Vagina (tissue), 2 donors: Measurements from ENCODE around the gene RANBP17. TPM values are rescaled to one million over a fixed set of nuclear protein-coding genes. Genes with fewer than 3 reads are reported as not detected.

Experiments
- DNase-seq, 2 donors: peaks; one replicate each; pipeline ENCODE4 v3.0.0-alpha.2; 2017; ENCODE audit errors: extremely low spot score in 2 of 2
- H3K27ac ChIP-seq: fragments of 200-600 bp; sonication (generic); one replicate; pipeline ENCODE4 v1.5.1; 2019
- H3K27me3 ChIP-seq: fragments of 200-600 bp; sonication (generic); one replicate; pipeline ENCODE4 v1.5.1; 2019
- H3K36me3 ChIP-seq, 2 donors: fragments of 200-600 bp; sonication (generic); one replicate each; pipeline ENCODE4 v1.5.1; 2017 to 2019
- H3K4me1 ChIP-seq: fragments of 200-600 bp; sonication (generic); one replicate; pipeline ENCODE4 v1.5.1; 2019
- H3K4me3 ChIP-seq, 2 donors: fragments of 200-600 bp; sonication (generic); 1 replicate in 1 of 2; 2 replicates in 1 of 2; pipeline ENCODE4 v1.5.1; 2016 to 2019
- H3K9me3 ChIP-seq: fragments of 200-600 bp; sonication (generic); one replicate; pipeline ENCODE4 v1.5.1; 2019
- POLR2A ChIP-seq, 2 donors: fragments of 450-650 bp; IDR thresholded peaks; one replicate each; pipeline ENCODE4 v1.6.1; 2017; ENCODE audit warnings: antibody characterized with exemption in 2 of 2, mild to moderate bottlenecking in 2 of 2, moderate library complexity in 2 of 2
- POLR2AphosphoS5 ChIP-seq, 2 donors: sonication (generic); formaldehyde crosslinking; IDR thresholded peaks; one replicate each; pipeline ENCODE4 v1.9.0; 2017; ENCODE audit warnings: antibody characterized with exemption in 2 of 2, mild to moderate bottlenecking in 2 of 2, low read depth in 1 of 2; ENCODE audit not compliant: insufficient read depth in 1 of 2
- intact Hi-C: fragments of 100-400 bp; cut with DNase I; formaldehyde crosslinking; loops from one replicate; pipeline ENCODE4 v1.15.1; 2023
- total RNA-seq: library from RNA; depleted of rRNA; stranded (reverse); fragments of >200 nt; gene quantifications from one replicate; pipeline ENCODE4 v1.2.3, GENCODE V29; 2016
- TF ChIP-seq, protein P1 (sequence below), 3 experiments: fragments of 450-650 bp in 2 of 3; fragments of 200-600 bp in 1 of 3; sonication (generic) in 1 of 3; IDR thresholded peaks; one replicate each; pipeline ENCODE4 v1.5.1; 2017 to 2019; ENCODE audit warnings: antibody characterized with exemption in 3 of 3, mild to moderate bottlenecking in 2 of 3, moderate library complexity in 2 of 3

The RANBP17 gene
- total RNA-seq, 1 donor from 2014 or later: 5.4 TPM

DNA sequence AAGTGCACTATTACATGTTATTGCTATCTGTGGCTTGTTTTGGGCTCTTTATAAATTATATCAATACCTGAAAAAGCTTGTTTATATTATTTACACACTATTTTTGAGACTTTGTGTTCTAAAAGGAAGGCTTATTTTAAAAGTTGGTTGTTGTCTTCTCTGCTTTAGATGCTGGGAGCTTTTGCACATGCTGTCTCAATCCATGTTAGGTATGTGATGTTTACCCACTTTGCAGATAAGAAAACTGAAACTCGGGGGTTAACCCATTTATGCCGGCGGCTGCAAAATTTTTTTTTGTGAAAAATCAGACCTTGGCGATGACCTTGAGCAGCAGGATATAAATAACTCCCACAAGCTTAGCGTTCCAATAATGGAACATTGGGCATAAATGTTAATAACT, 212.9 kb downstream of the RANBP17 start:
- TF ChIP-seq POLR2AphosphoS5 (IDR thresholded peaks at IDR 0.05; ENCODE audit: insufficient read depth in 1 of 2, low read depth in 1 of 2): no peak
- TF ChIP-seq, protein P1, sequence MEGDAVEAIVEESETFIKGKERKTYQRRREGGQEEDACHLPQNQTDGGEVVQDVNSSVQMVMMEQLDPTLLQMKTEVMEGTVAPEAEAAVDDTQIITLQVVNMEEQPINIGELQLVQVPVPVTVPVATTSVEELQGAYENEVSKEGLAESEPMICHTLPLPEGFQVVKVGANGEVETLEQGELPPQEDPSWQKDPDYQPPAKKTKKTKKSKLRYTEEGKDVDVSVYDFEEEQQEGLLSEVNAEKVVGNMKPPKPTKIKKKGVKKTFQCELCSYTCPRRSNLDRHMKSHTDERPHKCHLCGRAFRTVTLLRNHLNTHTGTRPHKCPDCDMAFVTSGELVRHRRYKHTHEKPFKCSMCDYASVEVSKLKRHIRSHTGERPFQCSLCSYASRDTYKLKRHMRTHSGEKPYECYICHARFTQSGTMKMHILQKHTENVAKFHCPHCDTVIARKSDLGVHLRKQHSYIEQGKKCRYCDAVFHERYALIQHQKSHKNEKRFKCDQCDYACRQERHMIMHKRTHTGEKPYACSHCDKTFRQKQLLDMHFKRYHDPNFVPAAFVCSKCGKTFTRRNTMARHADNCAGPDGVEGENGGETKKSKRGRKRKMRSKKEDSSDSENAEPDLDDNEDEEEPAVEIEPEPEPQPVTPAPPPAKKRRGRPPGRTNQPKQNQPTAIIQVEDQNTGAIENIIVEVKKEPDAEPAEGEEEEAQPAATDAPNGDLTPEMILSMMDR (IDR thresholded peaks at IDR 0.05): no peak
- no peak for TF ChIP-seq POLR2A (IDR thresholded peaks at IDR 0.05)
- no peaks in the 10 kb centered on the region for H3K4me1 ChIP-seq

DNA sequence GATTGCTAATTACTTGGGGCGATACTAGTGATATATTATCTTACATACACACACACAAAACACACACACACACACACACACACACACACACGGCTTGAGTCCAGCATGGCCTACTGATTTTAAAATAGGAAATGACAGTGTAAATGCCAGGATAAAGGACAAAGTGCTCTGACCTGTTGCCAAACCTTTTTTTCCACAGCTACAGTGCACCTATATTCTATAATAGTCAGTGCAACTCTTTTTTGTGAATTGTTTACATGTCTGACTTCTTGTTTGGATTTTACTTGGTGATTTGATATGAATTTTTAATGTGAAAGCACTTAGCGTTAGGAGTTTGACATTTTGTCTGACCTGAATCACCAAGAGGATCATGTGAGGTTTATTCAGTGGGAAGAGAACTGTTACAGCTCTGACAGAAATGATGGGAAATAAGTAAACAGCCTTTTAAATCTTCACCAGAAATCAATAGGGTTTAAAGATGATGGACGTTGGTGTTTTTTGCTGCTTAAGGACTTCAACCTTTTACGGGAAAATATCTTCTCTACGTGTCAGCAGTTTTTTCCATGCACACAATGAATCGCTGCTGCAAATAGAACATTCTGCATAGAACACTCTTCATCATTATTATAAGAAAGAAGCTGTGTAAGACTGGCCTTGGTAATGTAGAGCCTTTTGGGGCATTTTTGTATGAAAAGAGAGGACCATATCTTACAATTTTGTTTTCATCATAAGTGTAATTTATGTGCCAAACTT, 218.5 kb downstream of the RANBP17 start:
- H3K36me3 ChIP-seq: no peaks in the 10 kb centered on the region
- TF ChIP-seq POLR2AphosphoS5 (IDR thresholded peaks at IDR 0.05; ENCODE audit: insufficient read depth in 1 of 2, low read depth in 1 of 2) (no peak), POLR2A (IDR thresholded peaks at IDR 0.05) (no peak)
- TF ChIP-seq, protein P1 (IDR thresholded peaks at IDR 0.05): no peak
- no peaks in the 10 kb centered on the region for H3K4me1 ChIP-seq
- intact Hi-C loops: no loop called here
- H3K27ac ChIP-seq: no peak overlapping the region
- no peak overlapping the region for H3K4me3 ChIP-seq
- DNase-seq: no peak
- no peaks in the 10 kb centered on the region for H3K27me3 ChIP-seq
- H3K9me3 ChIP-seq: no peaks in the 10 kb centered on the region

More for the DNA sequence above, 212.9 kb downstream of the RANBP17 start:
- H3K4me3 ChIP-seq: no peak overlapping the region
- intact Hi-C loops: no loop called here
- H3K27ac ChIP-seq: no peak overlapping the region
- no peaks in the 10 kb centered on the region for H3K27me3 ChIP-seq
- DNase-seq: no peak
- H3K36me3 ChIP-seq: no peaks in the 10 kb centered on the region
- no peaks in the 10 kb centered on the region for H3K9me3 ChIP-seq

DNA sequence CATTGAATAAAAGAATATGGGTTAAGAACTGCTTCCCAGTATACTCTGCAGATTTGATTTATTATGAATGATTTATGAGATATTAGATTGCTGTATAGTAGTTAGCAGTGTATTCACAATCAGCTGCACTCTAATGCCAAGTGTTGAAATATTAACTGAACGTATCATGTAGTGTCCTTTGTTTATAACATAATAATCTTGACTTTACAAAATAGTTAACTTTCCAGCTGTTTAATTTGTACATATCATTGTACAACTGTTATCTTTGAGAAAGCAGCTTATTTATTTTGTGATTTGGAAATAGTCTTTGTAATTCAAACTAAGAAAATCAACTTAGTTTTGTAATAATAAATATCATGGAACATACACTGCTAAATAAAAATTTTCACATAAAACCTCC, 219.5 kb downstream of the RANBP17 start:
- Histone ChIP-seq H3K27me3 (no peaks in the 10 kb centered on the region), H3K36me3 (no peaks in the 10 kb centered on the region), H3K4me1 (no peaks in the 10 kb centered on the region), H3K9me3 (no peaks in the 10 kb centered on the region), H3K4me3 (no peak overlapping the region), H3K27ac (no peak overlapping the region)
- DNase-seq: no peak
- intact Hi-C loops: no loop called here
- TF ChIP-seq, protein P1 (IDR thresholded peaks at IDR 0.05): no peak
- no peak for TF ChIP-seq POLR2A (IDR thresholded peaks at IDR 0.05)
- no peak for TF ChIP-seq POLR2AphosphoS5 (IDR thresholded peaks at IDR 0.05; ENCODE audit: insufficient read depth in 1 of 2, low read depth in 1 of 2)

DNA sequence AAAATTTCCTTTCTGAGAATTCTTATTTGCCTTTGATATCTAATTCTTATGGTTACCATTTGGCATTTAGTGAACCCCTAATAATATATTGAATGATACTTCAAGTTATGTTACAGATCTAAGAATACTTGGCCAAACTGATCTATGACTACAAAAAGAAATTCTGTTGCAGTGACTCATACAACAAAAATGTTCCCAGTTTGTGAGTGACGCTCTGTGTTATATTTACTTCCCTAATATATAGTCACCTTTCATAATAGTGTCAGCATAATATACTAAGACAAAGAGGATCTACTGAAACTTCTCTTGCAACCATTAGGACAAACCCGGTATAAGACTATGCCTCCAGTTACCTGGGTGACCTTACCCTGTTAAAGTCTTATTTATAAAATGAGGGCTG, 230.4 kb downstream of the RANBP17 start:
- H3K4me3 ChIP-seq: no peak overlapping the region
- intact Hi-C loops: no loop called here
- TF ChIP-seq POLR2AphosphoS5 (IDR thresholded peaks at IDR 0.05; ENCODE audit: insufficient read depth in 1 of 2, low read depth in 1 of 2) (no peak), POLR2A (IDR thresholded peaks at IDR 0.05) (no peak)
- TF ChIP-seq, protein P1 (IDR thresholded peaks at IDR 0.05): no peak
- no peak for DNase-seq
- no peaks in the 10 kb centered on the region for H3K4me1 ChIP-seq
- no peaks in the 10 kb centered on the region for H3K27me3 ChIP-seq
- no peaks in the 10 kb centered on the region for H3K9me3 ChIP-seq
- no peak overlapping the region for H3K27ac ChIP-seq
- no peaks in the 10 kb centered on the region for H3K36me3 ChIP-seq

DNA sequence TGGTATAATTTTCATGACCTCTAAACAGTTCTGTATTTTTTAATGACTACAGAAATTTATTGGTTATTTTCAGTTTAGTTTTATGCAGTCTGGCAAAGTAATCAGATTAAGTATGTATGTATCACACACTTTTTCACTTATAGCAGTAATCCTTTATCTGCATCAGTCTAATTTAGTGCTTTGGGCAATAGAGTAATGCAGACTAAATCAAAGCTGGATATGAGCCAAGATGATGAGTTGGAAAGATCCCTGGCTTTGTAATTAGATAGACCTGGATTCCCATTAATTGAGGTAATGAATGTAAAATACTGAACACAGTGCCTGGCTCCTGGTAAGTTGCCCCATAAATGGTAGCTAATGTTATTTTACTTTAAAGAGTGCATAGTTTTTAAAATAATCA, 231.8 kb downstream of the RANBP17 start:
- Histone ChIP-seq H3K9me3 (no peaks in the 10 kb centered on the region), H3K27me3 (no peaks in the 10 kb centered on the region), H3K27ac (no peak overlapping the region), H3K4me1 (no peaks in the 10 kb centered on the region), H3K4me3 (no peak overlapping the region), H3K36me3 (no peaks in the 10 kb centered on the region)
- intact Hi-C loops: no loop called here
- TF ChIP-seq POLR2A (IDR thresholded peaks at IDR 0.05) (no peak), POLR2AphosphoS5 (IDR thresholded peaks at IDR 0.05; ENCODE audit: insufficient read depth in 1 of 2, low read depth in 1 of 2) (no peak)
- TF ChIP-seq, protein P1 (IDR thresholded peaks at IDR 0.05): no peak
- no peak for DNase-seq
